Cerebellar cortex (tissue), 1 donor: Measurements from ENCODE around the gene NKX3-2.

ENCODE experiments used
- DNase-seq: peaks from one replicate; pipeline ENCODE4 v3.0.0-alpha.2; 2015; ENCODE audit warnings: low spot score

The NKX3-2 gene

DNA sequence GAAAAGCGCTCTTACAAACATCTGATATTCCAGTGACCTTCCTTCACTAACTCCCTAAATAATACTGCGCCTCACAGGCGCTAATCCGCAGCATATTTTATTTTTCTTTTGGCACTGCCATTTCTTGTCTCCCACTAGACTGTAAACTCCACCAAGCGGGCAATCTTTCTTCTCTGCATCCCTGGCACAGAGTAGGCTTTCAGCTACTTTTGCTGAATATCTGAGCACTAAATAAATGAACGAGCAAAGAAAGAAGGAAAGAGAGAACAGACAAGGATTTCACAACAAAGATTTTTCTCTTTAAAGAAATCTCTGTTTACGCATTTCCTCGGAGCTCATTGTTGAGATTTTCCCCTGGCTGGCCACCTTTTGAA, 12.7 kb downstream of the NKX3-2 start:
- DNase-seq = no peak

DNA sequence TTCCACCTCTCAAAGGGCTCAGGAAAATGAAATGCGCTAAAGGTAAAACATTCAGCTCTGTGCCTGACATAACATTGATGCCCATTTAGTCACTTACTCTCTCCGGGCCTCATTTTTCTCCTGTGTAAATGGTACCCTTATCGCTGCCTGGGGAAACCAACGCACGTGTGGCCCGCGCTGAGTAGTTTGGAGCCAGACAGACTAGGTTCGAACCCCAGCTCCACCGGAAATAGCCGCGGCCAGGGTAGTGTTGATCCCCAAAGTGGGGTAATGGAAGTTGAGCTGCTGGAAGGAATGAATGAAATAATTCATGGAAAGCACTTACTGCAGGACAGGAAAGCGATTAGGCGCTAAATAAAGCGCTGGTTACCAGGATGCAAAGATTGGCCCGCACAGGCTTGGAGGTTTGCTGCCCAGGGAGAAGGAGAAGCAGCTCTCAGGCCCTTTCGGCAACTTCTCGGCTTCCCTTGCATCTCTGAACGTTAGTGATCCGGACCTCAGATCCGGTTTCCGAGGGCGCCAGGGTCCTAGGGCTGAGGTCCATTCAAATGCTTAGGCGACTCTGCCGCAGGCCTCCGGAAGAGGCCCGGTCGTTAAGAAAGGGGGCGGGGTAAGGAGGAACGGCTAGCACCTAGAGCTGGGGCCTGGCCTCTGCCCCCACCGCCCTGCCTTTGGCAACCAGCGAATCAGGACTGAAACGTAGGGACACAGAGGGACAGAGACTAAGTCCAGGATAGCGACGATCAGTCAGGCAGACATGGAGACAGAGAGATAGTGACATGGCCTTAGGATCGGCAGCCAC, 13.3 kb downstream of the NKX3-2 start:
- no peak for DNase-seq

GRCh38 chr4:13529128-13529919, 15.0 kb downstream of the NKX3-2 start:
- DNase-seq = no peak

GRCh38 chr4:13528821-13529127, 15.5 kb downstream of the NKX3-2 start:
- DNase-seq = no peak

GRCh38 chr4:13527981-13528820, 16.1 kb downstream of the NKX3-2 start:
- DNase-seq = no peak

DNA sequence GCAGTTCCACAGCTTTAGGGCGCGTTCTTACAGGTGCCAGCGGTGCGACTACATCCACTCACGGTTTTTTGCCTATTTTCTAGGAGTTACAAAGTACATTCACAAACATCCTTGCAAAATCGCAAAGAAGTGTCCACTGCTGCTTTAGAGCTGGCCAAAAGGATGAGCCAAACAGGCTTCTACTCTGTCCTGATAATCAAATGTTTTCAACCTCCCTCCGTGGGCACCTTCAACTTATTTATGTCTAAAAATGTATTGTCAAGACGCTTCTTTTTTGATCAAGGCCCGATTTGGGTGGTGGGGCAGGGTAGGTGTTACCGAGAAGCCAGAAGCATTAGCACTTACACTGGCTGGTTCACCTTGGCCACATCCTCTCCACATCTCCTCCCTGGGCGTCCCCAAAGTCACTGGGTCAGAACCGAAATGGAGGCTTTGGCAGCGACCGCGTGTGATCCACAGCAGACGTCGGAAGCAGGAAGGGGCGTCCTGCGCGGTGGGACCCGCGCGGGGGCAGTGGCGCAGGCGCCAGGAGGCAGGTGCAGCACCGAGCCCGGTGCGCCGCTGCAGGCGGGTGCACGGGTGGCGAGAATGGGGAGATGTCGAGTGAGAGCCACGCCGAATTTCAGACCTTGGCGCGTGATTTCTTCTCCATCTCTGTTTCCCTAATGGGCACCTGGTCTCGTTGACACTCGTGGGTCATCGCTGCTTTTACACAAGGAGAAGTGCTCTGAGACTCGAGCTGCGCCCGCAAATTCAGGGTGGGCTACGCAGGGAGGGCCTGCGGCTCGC, 16.9 kb downstream of the NKX3-2 start:
- no peak for DNase-seq

- DNase-seq = no peak
Observed at GRCh38 chr4:13526658-13527057, 17.6 kb downstream of the NKX3-2 start.

GRCh38 chr4:13525606-13526281, 18.6 kb downstream of the NKX3-2 start:
- no peak for DNase-seq

DNA sequence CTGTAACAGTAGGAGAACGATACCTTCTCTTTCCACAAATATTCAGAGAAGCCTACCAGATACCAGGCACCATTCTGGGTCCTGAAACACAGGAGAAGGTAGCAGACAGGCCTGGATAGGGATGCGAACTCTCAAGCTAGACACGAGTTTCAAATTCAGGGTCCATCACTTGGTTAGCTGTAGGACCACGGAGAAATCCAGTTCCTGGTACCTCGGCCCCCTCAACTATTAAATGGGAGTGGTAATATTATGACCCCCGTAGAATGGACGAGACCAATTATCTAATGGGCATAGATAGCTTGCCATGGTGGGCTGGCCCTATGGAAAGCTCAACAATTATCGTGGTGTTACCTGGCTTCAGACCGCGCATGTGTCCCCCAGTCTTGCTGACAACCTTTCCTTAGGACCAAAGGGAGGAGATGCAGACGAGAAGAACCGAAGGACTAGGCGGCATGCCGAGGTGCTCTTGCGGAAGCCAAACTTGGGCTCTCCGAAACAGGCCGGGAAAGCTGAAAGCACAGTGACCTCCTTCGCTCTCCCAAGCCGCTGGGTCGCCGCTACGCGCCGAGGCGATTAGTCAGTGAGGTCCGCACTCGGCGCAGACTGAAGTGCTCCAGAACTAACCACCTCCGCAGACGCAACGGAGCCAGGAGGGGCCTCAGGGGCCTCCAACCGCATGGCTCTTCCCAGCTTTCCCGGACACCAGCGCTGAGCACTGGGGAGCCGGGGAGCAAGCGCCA, 19.6 kb downstream of the NKX3-2 start:
- no peak for DNase-seq

DNA sequence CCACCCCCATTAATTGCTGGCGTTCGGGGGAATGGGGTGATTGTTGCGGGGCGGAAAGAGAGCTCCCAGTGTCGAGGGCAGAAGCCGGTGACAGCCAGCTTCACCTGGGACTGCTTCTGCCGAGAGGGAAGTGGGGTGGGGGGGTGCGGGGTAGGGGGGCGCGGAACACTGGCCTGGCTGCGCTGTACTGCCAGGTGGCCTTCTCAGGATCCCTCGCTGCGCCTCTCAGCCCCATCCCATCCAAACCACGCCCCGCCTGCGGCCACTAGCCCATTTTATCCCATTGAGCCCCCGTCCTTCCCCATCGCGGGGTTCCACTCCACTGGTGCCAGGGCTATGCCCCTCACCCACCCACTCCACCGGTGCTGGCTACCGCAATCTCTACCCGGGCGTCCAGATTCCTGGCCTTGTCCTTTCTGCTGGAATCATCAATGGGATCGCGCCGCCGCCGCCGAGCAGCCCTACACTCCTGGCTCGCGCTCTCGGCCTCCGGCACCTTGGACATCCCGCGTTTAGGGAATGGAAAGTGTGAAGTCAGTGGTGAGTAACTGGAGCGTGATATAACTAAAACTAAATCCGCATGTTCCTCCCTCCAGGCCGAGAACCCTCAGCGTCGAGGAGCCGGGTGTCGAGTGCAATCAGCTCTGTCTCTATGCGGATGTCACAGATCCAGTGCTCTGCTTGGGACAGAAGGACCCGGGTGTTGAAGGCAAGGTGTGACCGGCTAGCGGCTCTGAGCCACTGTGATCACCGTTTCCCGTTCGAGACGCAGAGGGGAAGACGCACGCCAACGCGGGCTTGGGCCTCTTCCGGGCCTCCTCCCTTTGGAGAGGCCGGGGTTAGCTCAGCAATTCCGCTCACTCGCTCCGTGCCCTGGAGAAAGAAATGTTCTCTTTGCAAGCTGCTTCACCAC, 20.5 kb downstream of the NKX3-2 start:
- DNase-seq = no peak

DNA sequence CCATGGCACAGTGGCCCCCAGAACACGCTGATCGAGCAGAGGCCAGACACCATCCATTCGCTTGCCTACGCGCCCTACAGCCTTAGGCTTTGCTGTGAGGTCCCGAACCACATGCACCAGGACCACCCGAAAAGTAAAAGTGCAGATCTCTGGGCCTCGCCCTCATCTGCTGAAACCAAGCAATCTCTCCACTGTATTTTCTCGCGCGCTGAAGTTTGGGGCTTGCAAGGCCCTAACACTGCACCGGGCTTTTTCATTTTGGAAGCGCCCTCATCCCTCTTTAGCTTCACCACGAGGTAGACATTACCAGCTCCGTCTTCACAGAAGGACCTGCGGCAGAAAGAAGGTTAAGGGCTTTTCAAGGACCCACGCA, 21.2 kb downstream of the NKX3-2 start:
- DNase-seq = no peak

GRCh38 chr4:13522282-13523104, 21.8 kb downstream of the NKX3-2 start:
- no peak for DNase-seq

DNA sequence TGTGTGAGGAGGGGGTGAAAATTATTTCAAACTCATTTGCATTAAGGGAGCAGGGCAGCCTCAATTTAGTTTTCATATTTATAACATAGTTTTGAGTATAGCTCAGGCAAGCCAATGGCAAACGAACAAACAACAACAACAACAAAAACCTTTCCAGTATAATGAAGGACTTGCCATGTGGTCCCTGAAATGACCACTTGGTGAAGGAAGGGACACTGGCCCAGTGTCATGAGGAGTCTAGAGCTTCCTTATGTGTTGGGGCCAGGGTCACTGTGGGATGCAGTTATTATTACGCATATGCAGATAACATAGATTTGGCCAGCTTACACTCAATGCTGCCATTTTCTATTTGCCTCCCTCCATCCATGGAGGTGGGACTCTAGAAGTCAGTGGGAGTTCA, 23.3 kb downstream of the NKX3-2 start:
- DNase-seq = no peak

- DNase-seq = no peak
Observed at GRCh38 chr4:13516315-13516860, 27.9 kb downstream of the NKX3-2 start.

DNA sequence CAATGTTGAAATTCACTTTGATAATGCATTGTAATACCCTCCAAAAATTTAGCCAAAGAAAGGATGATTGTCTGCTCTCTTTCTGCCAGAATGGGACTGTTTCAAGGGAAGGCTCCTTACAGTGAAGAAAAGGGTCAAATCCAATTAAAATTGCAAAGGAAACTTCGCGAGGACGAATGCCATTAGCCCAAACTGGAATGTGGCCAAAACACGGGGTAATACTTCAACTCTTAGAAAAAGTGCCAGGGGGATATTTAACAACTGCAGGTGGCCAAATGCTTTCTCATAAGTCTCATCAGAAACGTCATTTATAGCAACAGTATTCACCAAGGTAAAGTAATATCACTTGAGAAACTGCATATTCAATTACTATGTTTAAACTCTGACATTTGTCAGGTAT, 29.0 kb downstream of the NKX3-2 start:
- no peak for DNase-seq

DNA sequence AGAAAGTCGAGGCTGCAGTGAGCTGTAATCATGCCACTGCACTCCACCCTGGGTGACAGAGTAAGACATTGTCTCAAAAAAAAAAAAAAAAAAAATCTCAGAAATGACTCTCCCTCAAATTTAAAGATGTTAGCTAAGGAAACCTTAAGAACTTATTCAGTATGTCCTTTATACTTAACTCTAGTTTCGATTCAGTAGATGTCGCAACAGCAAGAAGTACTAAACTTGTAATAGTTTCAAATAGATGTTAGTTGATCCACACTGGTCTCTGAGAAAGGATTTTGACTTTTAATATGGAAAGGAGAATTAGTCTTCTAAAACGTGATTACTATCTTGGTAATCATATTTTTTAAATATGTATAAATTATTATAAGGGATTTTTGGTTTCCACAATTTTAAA, 29.6 kb downstream of the NKX3-2 start:
- DNase-seq = no peak

DNA sequence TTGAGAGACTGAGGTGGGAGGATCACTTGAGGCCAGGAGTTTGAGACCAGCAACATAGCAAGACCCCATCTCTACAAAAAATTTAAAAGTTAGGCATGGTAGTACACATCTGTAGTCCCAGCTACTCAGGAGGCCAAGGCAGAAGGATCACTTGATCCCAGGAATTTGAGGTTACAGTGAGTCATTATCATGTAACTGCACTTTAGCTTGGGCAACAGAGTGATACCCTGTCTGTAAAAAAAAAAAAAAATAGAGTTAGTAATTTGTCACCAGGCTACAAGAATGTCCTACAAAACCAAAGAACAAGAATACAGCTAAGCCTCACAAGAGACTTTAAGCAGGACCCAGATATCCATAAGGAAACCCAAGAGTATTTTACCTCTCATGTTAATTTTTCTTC, 33.2 kb downstream of the NKX3-2 start:
- DNase-seq = no peak

DNA sequence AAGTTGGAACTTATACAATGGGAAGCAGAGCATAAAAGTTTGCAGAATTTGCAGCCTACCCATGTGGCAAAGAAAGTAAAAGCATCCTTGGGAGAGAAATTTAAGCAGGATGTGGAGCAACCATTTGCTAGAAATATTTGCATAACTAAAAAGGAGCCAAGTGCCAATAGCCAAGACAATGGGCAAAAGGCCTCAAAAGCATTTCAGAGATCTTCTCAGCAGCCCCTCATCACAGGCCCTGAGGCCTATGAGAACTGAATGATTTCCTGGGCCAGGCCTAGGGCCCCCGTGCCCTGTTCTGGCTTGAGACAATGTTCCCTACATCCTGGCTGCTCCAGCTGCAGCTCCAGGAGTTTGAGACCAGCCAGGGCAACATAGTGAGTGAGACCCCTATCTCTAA, 34.9 kb downstream of the NKX3-2 start:
- no peak for DNase-seq
